H1 (cell line): ENCODE results near the gene KCNH1. TPM values are rescaled to one million over a fixed set of nuclear protein-coding genes. Genes with fewer than 3 reads are reported as not detected.

Source experiments
- CTCF ChIA-PET: fragments of 300-600 bp; sonication (Branson Sonifier 250); formaldehyde crosslinking; loops from one replicate; lab custom pipeline; 2021; ENCODE audit not compliant: partially characterized antibody; lab: Charles Lee
- POLR2A ChIA-PET: fragments of 300-600 bp; sonication (Branson Sonifier 250); formaldehyde crosslinking; loops from one replicate; lab custom pipeline; 2021; ENCODE audit warnings: inconsistent platforms; ENCODE audit not compliant: partially characterized antibody; lab: Charles Lee
- DNase-seq, 2 experiments: peaks; one replicate each; pipeline versions ENCODE4 v3.0.0 to v3.0.0-alpha.2; 2010 to 2022; ENCODE audit warnings: low spot score in 2 of 2, low read depth in 1 of 2, mixed read lengths in 1 of 2
- FAIRE-seq: peaks from 2 replicates; lab custom pipeline; 2011; peaks lifted over from hg19 to GRCh38; lab: Jason Lieb, UNC
- H2AFZ ChIP-seq: 2 replicates; pipeline ENCODE4 v1.8.1; 2012; ENCODE audit warnings: low read length, inconsistent platforms
- H2AK5ac ChIP-seq: 2 replicates; pipeline ENCODE4 v1.6.1; 2013; ENCODE audit warnings: low read depth, low read length
- H2BK120ac ChIP-seq: replicated peaks from 2 replicates; pipeline ENCODE3; 2013; ENCODE audit warnings: low read depth, low read length, inconsistent platforms
- H2BK12ac ChIP-seq: 2 replicates; pipeline ENCODE4 v1.6.1; 2013; ENCODE audit warnings: low read depth, low read length
- H2BK15ac ChIP-seq: 2 replicates; pipeline ENCODE4 v1.6.1; 2013; ENCODE audit warnings: low read length
- H2BK20ac ChIP-seq: 2 replicates; pipeline ENCODE4 v1.6.1; 2013; ENCODE audit warnings: low read length
- H2BK5ac ChIP-seq: 2 replicates; pipeline ENCODE4 v1.6.1; 2013; ENCODE audit warnings: low read depth, low read length
- H3K14ac ChIP-seq: 2 replicates; pipeline ENCODE4 v1.6.1; 2013; ENCODE audit warnings: inconsistent platforms; ENCODE audit not compliant: insufficient read length
- H3K18ac ChIP-seq: 2 replicates; pipeline ENCODE4 v1.6.1; 2013; ENCODE audit warnings: low read length; ENCODE audit errors: extremely low read depth
- H3K23ac ChIP-seq: 2 replicates; pipeline ENCODE4 v1.6.1; 2013; ENCODE audit warnings: inconsistent platforms; ENCODE audit not compliant: insufficient read length
- H3K23me2 ChIP-seq: 2 replicates; pipeline ENCODE4 v1.6.1; 2013; ENCODE audit warnings: low read depth, low read length
- H3K27ac ChIP-seq: 2 replicates; pipeline ENCODE4 v1.6.1; 2011; ENCODE audit warnings: low read depth, low read length, inconsistent platforms
- H3K27me3 ChIP-seq, 4 experiments: replicated peaks in 1 of 4; 1 replicate in 1 of 4; 2 replicates in 3 of 4; pipeline versions ENCODE4 v1.6.1 to v1.8.1; 2011 to 2013; ENCODE audit warnings: low read length in 3 of 4, mild to moderate bottlenecking in 3 of 4, inconsistent platforms in 2 of 4, mixed read lengths in 2 of 4, moderate library complexity in 1 of 4; ENCODE audit not compliant: control insufficient read depth in 3 of 4, insufficient read depth in 3 of 4; ENCODE audit errors: extremely low read depth in 1 of 4
- H3K36me3 ChIP-seq, 4 experiments: 2 replicates each; pipeline versions ENCODE4 v1.6.1 to v1.8.1; 2011 to 2013; ENCODE audit warnings: mild to moderate bottlenecking in 4 of 4, low read length in 3 of 4, moderate library complexity in 2 of 4, control low read depth in 1 of 4, inconsistent platforms in 1 of 4; ENCODE audit not compliant: insufficient read depth in 4 of 4, control insufficient read depth in 2 of 4
- H3K4ac ChIP-seq: replicated peaks from 2 replicates; pipeline ENCODE3; 2013; ENCODE audit warnings: low read length, low read depth, mixed read lengths, inconsistent platforms; ENCODE audit not compliant: insufficient read length
- H3K4me1 ChIP-seq, 4 experiments: replicated peaks in 1 of 4; 1 replicate in 1 of 4; 2 replicates in 3 of 4; pipeline versions ENCODE4 v1.6.1 to v1.8.1; 2011 to 2013; ENCODE audit warnings: low read length in 3 of 4, inconsistent platforms in 2 of 4, mixed read lengths in 1 of 4; ENCODE audit not compliant: insufficient read depth in 4 of 4, control insufficient read depth in 3 of 4
- H3K4me2 ChIP-seq, 2 experiments: 2 replicates each; pipeline versions ENCODE4 v1.6.1 to v1.8.1; 2011 to 2013; ENCODE audit warnings: low read depth in 2 of 2, low read length in 2 of 2, control low read depth in 1 of 2, inconsistent platforms in 1 of 2, mild to moderate bottlenecking in 1 of 2; ENCODE audit not compliant: insufficient read depth in 1 of 2
- H3K4me3 ChIP-seq, 4 experiments: fragments of 200-600, 300-600 bp in 1 of 4; sonication (generic), shearing (Covaris generic), sonication (Bioruptor Twin) in 1 of 4; 2 replicates each; pipeline versions ENCODE4 v1.5.1 to v1.8.1; 2011 to 2016; ENCODE audit warnings: low read length in 4 of 4, low read depth in 3 of 4, control low read depth in 2 of 4, inconsistent platforms in 2 of 4, mild to moderate bottlenecking in 2 of 4, mixed read lengths in 1 of 4, moderate library complexity in 1 of 4; ENCODE audit not compliant: insufficient read depth in 2 of 4; ENCODE audit errors: extremely low read depth in 1 of 4
- H3K56ac ChIP-seq: replicated peaks from 2 replicates; pipeline ENCODE3; 2013; ENCODE audit warnings: low read depth, mild to moderate bottlenecking, mixed read lengths, low read length, inconsistent platforms; ENCODE audit not compliant: insufficient read length
- H3K79me1 ChIP-seq: 2 replicates; pipeline ENCODE4 v1.6.1; 2013; ENCODE audit warnings: low read depth, low read length, control low read depth
- H3K79me2 ChIP-seq, 2 experiments: 2 replicates each; pipeline versions ENCODE4 v1.6.1 to v1.8.1; 2012 to 2013; ENCODE audit warnings: low read length in 2 of 2, mild to moderate bottlenecking in 2 of 2, inconsistent platforms in 1 of 2; ENCODE audit not compliant: insufficient read depth in 2 of 2, control insufficient read depth in 1 of 2
- H3K9ac ChIP-seq, 4 experiments: replicated peaks in 1 of 4; 1 replicate in 1 of 4; 2 replicates in 3 of 4; pipeline versions ENCODE4 v1.6.1 to v1.8.1; 2011 to 2013; ENCODE audit warnings: low read depth in 3 of 4, low read length in 3 of 4, control low read depth in 2 of 4, mild to moderate bottlenecking in 2 of 4, moderate library complexity in 2 of 4, inconsistent platforms in 1 of 4; ENCODE audit errors: extremely low read depth in 1 of 4
- H3K9me3 ChIP-seq, 2 experiments: 2 replicates each; pipeline versions ENCODE4 v1.6.1 to v1.8.1; 2012 to 2013; ENCODE audit warnings: mild to moderate bottlenecking in 2 of 2, moderate library complexity in 2 of 2, control low read depth in 1 of 2, inconsistent platforms in 1 of 2, low read depth in 1 of 2, low read length in 1 of 2, mixed read lengths in 1 of 2; ENCODE audit not compliant: insufficient read depth in 2 of 2
- H4K20me1 ChIP-seq, 2 experiments: replicated peaks in 1 of 2; 2 replicates each; pipeline versions ENCODE3 to v1.8.1; 2011 to 2013; ENCODE audit warnings: inconsistent platforms in 2 of 2, low read length in 2 of 2, mild to moderate bottlenecking in 1 of 2; ENCODE audit not compliant: insufficient read depth in 2 of 2, control insufficient read depth in 1 of 2
- H4K5ac ChIP-seq: 2 replicates; pipeline ENCODE4 v1.6.1; 2013; ENCODE audit warnings: low read length, low read depth, mixed read lengths, inconsistent platforms; ENCODE audit not compliant: insufficient read length
- H4K8ac ChIP-seq: 2 replicates; pipeline ENCODE4 v1.8.0; 2013; ENCODE audit warnings: mild to moderate bottlenecking, moderate library complexity, low read length, inconsistent platforms; ENCODE audit not compliant: insufficient read depth; ENCODE audit errors: extremely low read depth
- H4K91ac ChIP-seq: replicated peaks from 2 replicates; pipeline ENCODE3; 2013; ENCODE audit warnings: low read length, mixed read lengths, inconsistent platforms; ENCODE audit not compliant: insufficient read length
- BACH1 ChIP-seq: IDR thresholded peaks from 2 replicates; pipeline ENCODE4 v1.6.1; 2012; ENCODE audit warnings: low read length, improper control_type of control experiment
- HDAC6 ChIP-seq: IDR thresholded peaks from one replicate; pipeline ENCODE4 v1.7.1; 2012; ENCODE audit warnings: low read depth, mild to moderate bottlenecking, inconsistent platforms, low read length, moderate library complexity
- RXRA ChIP-seq: IDR thresholded peaks from 2 replicates; pipeline ENCODE4 v1.6.1; 2011; ENCODE audit warnings: low read depth, mild to moderate bottlenecking, low read length, moderate library complexity; ENCODE audit not compliant: insufficient read depth
- SRF ChIP-seq: IDR thresholded peaks from 2 replicates; pipeline ENCODE4 v1.6.1; 2011; ENCODE audit warnings: mild to moderate bottlenecking, low read depth, low read length, moderate library complexity
- TAF7 ChIP-seq: optimal IDR thresholded peaks from 2 replicates; pipeline ENCODE3; 2011; ENCODE audit warnings: low read depth, mild to moderate bottlenecking, inconsistent platforms, low read length, moderate library complexity, borderline replicate concordance
- WGBS, 2 experiments: shearing (Covaris generic) in 1 of 2; methylation state at CpG; one replicate each; pipeline versions ENCODE4 v1.1.6 to v1.1.7; 2013 to 2015; ENCODE audit warnings: low lambda C conversion rate in 2 of 2, mixed read lengths in 2 of 2, inconsistent platforms in 1 of 2, low coverage in 1 of 2, missing lambda C conversion rate in 1 of 2; ENCODE audit not compliant: insufficient replicate concordance in 2 of 2, insufficient coverage in 1 of 2, insufficient read length in 1 of 2; ENCODE audit errors: extremely low coverage in 1 of 2, missing lambda C conversion rate in 1 of 2; 5-methylcytosine and 5-hydroxymethylcytosine counted together
- polyA plus RNA-seq, 7 experiments: library from polyadenylated mRNA; depleted of rRNA in 3 of 7; stranded (reverse) in 5 of 7; unstranded in 2 of 7; fragments of >200 nt in 5 of 7; fragments of 200-250 nt in 2 of 7; gene quantifications; 1 replicate in 5 of 7; 2 replicates in 1 of 7; 4 replicates in 1 of 7; pipeline versions ENCODE4 v1.2.1 to v1.2.3, GENCODE V29; 2011 to 2013; ENCODE audit warnings: missing spikeins in 2 of 7, mixed read lengths in 2 of 7
- total RNA-seq: library from RNA; stranded (reverse); fragmentation: NEBNext Ultra II Directional; extraction: Animal tissue kit (Norgen Biotek cat#: 25700); gene quantifications from 2 replicates; pipeline ENCODE4 v1.2.1, GENCODE V29; 2021

KCNH1 gene
- total and polyA plus RNA-seq, 2 of the 8 experiments (the other 6 are each of a cell fraction or from before 2014, with no cell fraction given): 0.27 to 0.34 TPM

DNA sequence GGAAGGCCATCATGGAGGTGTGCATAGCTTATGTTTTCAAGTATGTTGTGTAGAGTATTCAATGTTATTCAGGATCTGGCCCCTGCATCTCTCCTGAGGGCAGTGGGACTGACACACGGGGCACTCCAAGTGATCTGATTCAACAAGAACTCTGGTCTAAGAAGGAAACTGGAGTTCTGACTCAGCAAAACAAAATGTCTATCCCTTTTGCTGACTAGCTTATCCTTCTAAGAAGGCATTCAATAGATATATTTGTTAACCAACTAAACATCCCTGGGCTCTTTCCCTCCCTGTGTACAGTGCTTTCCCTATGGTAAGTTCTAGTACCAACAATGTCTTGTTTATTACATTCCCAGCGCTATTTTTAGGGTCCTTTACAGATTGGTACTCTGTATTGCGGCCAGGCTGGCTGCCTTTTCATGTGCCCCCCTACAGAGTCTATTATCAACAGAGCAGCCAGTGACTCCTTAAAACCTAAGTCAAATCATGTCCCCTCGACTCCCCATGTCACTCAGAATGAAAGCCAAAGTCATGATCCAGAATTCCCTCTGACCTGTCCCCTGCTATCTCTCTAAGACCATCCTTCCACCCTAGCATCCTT, 304.9 kb downstream of the KCNH1 start:
- Histone ChIP-seq H2BK5ac (no peak overlapping the region), H3K9me3 (no peaks in the 10 kb centered on the region)
- FAIRE-seq: no peak

More for the DNA sequence above, 304.9 kb downstream of the KCNH1 start:
- no peak overlapping the region for H3K56ac ChIP-seq
- H3K18ac ChIP-seq: no peak overlapping the region
- no peak overlapping the region for H4K8ac ChIP-seq
- no peak overlapping the region for H2BK120ac ChIP-seq
- no peaks in the 10 kb centered on the region for H3K79me2 ChIP-seq
- POLR2A ChIA-PET: no interaction called here
- H3K27ac ChIP-seq: no peak overlapping the region
- 85% methylated on average over 4 of the region's 4 CpGs; no CpG with 5 or more reads in 1 of the 2 experiments for WGBS, 2 experiments
- H2BK12ac ChIP-seq: no peak overlapping the region
- H3K36me3 ChIP-seq: no peaks in the 10 kb centered on the region
- no peak overlapping the region for H2BK20ac ChIP-seq
- H4K20me1 ChIP-seq: no peaks in the 10 kb centered on the region
- no peak overlapping the region for H3K14ac ChIP-seq
- no peak overlapping the region for H3K4me2 ChIP-seq
- H4K91ac ChIP-seq: no peak overlapping the region
- H3K4ac ChIP-seq: no peak overlapping the region
- no peak overlapping the region for H2BK15ac ChIP-seq
- H4K5ac ChIP-seq: no peak overlapping the region
- TF ChIP-seq SRF (no peak), RXRA (no peak), TAF7 (no peak), BACH1 (peak; percentile 23; the same call in 1 of the 2 replicates), HDAC6 (no peak)
- no peak overlapping the region for H3K9ac ChIP-seq
- H3K79me1 ChIP-seq: no peaks in the 10 kb centered on the region
- H3K4me3 ChIP-seq: no peak overlapping the region
- H3K27me3 ChIP-seq: no peaks in the 10 kb centered on the region
- CTCF ChIA-PET: interaction anchor here (0.6 to 1.0 kb wide), 2 partner anchors 231 to 647 kb away, joined by 3 read pairs; no protein-coding TSS in a partner anchor
- 0 out of 2 replicates have a peak overlapping the region, but pooled peaks have one; percentile 50 for H2AFZ ChIP-seq
- no peaks in the 10 kb centered on the region for H3K23me2 ChIP-seq
- no peak for DNase-seq
- H2AK5ac ChIP-seq: no peak overlapping the region
- H3K4me1 ChIP-seq: no peaks in the 10 kb centered on the region
- H3K23ac ChIP-seq: no peak overlapping the region
